DLD1 (cell line): ENCODE results near the gene CCN6.
"Not testable (repeated sequence)": the region's sequence is repeated elsewhere in the genome, so short reads cannot be mapped to it uniquely, and the experiment has no call there.

Source experiments
- in situ Hi-C: cut with HindIII; loops from 2 replicates; pipeline ENCODE4 v1.10.0; 2017; ENCODE audit warnings: low sequenced_read_pairs

The CCN6 gene

GRCh38 chr6:112029045-112029822, 24.7 kb upstream of the CCN6 start:
- in situ Hi-C loops: no loop called here

GRCh38 chr6:112030206-112030960, 23.5 kb upstream of the CCN6 start:
- in situ Hi-C loops: no loop called here

GRCh38 chr6:112030961-112031660, 22.8 kb upstream of the CCN6 start:
- in situ Hi-C loops: no loop called here

- in situ Hi-C loops: no loop called here
These were observed 21.9 kb upstream of the CCN6 start for GRCh38 chr6:112031960-112032359.

GRCh38 chr6:112032728-112033127, 21.2 kb upstream of the CCN6 start:
- in situ Hi-C loops: no loop called here

GRCh38 chr6:112033791-112034615, 19.9 kb upstream of the CCN6 start:
- in situ Hi-C loops: no loop called here

GRCh38 chr6:112034616-112034995, 19.3 kb upstream of the CCN6 start:
- in situ Hi-C loops: no loop called here

- in situ Hi-C loops: no loop called here
These were observed 17.7 kb upstream of the CCN6 start for GRCh38 chr6:112036088-112036637.

- in situ Hi-C loops: no loop called here
These were observed 16.1 kb upstream of the CCN6 start for GRCh38 chr6:112037783-112038216.

GRCh38 chr6:112038268-112038667, 15.6 kb upstream of the CCN6 start:
- in situ Hi-C loops: no loop called here

GRCh38 chr6:112038756-112039430, 15.0 kb upstream of the CCN6 start:
- in situ Hi-C loops: no loop called here

- in situ Hi-C loops: no loop called here
These were observed 14.5 kb upstream of the CCN6 start for GRCh38 chr6:112039431-112039770.

GRCh38 chr6:112040956-112041355, 12.9 kb upstream of the CCN6 start:
- in situ Hi-C loops: no loop called here

GRCh38 chr6:112041535-112041934, 12.4 kb upstream of the CCN6 start:
- in situ Hi-C loops: no loop called here

- in situ Hi-C loops: no loop called here
These were observed 10.6 kb upstream of the CCN6 start for GRCh38 chr6:112043032-112044007.

- in situ Hi-C loops: no loop called here
These were observed 9.7 kb upstream of the CCN6 start for GRCh38 chr6:112044196-112044595.

- in situ Hi-C loops: no loop called here
These were observed 9.0 kb upstream of the CCN6 start for GRCh38 chr6:112044856-112045255.

GRCh38 chr6:112047523-112047922, 6.4 kb upstream of the CCN6 start:
- in situ Hi-C loops: not testable (repeated sequence)
